ENCODE measurements around the gene SZRD1.
A peak's percentile ranks its signal among the peaks of the same experiment; 100 is the strongest.
"Not testable (repeated sequence)": the region's sequence is repeated elsewhere in the genome, so short reads cannot be mapped to it uniquely, and the experiment has no call there.

The SZRD1 gene

DNA sequence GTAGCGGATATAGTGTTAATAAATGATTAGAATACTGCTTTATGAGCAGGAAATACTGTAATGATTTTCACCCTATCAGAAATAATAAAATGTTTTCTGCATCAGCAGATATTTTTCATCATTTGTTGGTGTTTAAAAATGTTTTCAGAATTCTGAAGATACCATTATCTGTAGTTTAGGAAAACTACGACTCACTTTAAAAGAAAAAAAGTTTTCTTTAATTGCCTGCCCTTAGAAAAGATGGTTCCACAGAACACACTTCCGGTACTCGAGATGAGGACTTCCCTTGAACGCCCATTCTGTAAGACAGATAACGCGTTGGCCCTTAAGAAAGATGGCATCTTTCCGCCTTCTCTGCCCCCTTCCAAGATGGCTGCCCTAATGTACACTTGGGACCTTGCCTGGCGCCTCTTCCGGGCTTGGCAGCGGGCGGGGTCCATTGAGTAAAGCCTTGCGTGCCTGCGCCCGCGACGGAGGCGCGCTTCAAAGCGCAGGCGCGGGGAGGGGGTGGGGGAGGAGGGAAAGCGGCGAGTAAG, at the start of gene SZRD1:
SZRD1 (plus strand) TSS at position 521 of the 536 bp plus-strand sequence. CDS start 16 bp downstream, outside the sequence.
- peak; percentile 99 for DNase-seq (ENCODE audit: low spot score)

DNA sequence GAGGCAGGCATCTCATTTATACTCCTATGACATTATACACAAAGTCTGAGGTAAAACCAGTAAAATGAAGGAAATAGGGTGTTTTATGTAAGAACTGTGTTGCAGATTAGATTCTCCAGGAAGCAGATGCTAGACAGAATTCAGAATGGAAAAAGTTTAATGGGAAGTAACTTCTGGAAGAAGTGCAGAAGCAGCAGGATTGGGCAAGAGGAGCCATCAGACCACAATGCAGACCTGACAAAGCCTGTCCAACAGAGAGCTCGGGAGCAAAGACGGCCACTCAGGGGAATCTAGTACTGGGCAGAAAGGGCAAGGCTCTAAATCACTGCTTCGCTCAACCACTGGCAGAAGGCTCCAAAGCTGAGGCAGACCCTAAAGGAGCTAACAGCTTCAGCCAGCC, 48.5 kb upstream of the SZRD1 start:
- no peak for DNase-seq (ENCODE audit: low spot score)

- DNase-seq (ENCODE audit: low spot score) = no peak
These were observed 45.7 kb upstream of the SZRD1 start for GRCh38 chr1:16321176-16321867.

DNA sequence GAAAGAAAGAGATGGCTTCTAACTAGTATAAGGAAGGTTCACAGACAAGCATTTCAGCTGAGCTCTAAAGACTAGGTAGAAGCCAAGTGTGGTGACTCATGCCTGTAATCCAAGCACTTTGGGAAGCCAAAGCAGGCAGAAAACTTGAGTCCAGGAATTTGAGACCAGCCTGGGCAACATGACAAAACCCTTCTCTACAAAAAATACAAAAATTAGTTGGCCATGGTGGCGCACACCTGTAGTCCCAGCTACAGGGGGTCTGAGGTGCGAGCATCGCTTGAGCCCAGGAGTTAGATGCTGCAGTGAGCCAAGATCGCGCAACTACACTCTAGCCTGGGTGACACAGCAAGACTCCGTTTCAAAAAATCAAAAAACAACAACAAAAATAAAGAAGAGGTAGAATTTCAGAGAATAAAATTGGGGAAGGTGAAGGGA, 42.6 kb upstream of the SZRD1 start:
- peak; percentile 43 for DNase-seq (ENCODE audit: low spot score)

DNA sequence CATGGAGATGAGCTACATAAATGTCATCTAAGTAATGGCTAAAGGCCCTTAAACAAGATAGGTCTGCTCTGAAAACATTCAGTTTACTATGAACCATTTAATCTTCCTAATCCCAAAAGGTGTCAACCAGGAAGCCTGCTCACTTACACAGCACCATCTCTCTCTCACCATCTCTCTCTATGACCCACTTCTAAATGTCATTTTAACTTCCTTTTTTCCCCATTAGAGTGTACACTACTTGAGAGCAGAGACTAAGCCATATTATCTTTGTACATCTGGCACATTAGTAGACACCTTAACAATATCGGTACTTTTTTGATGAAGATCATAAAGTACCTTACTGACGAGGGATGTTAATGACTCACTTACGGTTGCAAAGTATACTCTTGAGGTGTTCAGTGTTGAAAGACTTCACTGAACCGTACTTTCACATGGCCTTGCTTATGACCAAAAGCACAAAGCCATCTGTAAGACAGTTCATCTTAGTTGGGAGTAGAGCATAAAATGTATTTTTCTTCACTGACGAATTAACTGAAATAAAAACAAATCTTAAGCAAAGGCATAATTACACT, 40.1 kb upstream of the SZRD1 start:
- no peak for DNase-seq (ENCODE audit: low spot score)

DNA sequence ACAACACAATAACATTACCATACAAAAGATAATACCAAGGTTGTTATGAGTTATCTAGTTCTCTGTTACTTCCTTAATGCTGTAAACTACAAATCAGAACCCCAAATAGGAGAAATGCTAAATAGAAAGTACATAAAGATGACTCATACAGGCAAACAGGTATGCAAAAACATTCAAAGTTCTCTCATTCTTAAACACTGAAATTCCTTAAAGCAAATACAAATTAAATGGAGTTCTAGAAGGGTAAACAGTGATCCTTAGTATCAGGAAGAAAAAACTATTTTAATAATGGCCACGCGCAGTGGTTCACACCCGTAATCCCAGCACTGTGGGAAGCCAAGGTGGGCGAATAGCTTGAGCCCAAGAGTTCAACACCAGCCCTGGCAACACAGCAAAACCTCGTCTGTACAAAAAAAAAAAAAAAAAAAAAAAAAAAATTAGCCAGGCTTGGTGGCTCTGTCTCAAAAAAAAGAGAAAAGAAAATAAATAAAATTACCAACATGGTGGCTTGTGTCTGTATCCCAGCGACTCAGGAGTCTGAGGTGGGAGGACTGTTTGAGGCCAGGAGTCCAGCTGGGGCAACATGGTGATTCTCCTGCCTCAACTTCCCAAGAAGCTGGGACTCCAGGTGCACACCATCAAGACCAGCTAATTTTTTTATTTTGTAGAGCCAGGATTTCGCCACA, 32.2 kb upstream of the SZRD1 start:
- no peak for DNase-seq (ENCODE audit: low spot score)

DNA sequence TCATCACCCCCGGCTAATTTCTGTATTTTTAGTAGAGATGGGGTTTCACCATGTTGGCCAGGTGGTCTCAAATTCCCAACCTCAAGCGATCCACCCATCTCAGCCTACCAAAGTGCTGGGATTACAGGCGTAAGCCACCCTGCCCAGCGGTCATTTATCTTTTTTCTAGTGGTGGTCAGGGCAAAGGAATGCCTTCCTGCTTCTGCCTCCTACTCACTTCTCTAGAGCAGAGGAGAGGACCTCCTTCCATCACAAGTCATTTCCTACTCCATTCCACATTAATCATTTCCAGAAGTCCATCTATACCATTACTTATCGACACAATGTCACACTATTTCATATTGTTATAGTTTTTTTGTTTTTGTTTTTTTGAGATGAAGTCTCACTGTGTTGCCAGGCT, 28.1 kb upstream of the SZRD1 start:
- no peak for DNase-seq (ENCODE audit: low spot score)

DNA sequence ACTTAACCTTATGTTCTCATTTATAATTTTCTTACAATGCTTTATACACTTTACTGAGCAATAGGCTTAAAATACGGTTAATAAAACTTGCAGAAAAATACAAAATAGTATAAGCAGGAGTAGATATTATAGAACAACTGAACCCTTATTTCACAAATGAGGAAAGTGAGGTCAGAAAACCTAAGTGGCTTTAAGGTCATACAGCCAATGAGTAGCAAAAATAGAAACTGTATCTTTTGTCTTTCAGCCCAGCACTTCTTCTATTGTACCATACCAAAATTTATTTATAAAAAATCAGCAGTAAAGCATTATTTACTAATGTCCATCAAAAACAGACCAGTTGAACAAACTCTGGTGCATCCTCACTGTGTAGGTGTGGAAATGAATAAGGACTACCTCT, 26.4 kb upstream of the SZRD1 start:
- DNase-seq (ENCODE audit: low spot score) = no peak

DNA sequence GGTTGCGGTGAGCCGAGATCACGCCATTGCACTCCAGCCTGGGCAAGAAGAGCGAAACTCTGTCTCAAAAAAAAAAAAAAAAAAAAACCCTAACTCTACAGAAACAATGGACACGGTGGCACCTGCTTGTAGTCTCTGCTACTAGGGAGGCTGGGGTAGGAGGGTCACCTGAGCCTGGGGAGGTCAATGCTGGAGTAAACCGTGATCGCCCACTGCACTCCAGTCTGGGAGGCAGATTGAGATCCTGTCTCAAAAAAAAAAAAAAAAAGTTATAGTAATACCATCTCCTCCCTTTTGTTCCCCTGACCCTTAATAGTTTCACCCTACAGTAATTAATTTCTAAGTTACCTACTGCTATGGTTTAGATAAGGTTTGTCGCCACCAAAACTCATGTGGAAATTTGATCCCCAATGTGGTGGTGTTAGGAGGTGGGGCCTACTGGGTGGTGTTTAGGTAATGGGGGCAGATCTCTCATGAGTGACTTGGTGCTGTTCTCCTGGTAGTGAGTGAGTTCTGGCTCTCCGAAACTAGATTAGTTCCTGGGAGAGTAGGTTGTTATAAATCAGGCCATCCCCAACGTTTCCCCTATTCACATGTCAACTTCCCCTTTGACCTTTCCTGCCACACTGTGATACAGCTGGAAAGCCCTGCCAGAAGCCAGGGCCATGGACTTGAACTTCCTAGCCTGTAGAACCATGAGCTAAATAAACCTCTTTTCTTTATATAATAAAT, 24.5 kb upstream of the SZRD1 start:
- no peak for DNase-seq (ENCODE audit: low spot score)

GRCh38 chr1:16343276-16343675, 23.8 kb upstream of the SZRD1 start:
- DNase-seq (ENCODE audit: low spot score) = not testable (repeated sequence)

GRCh38 chr1:16348414-16349182, 18.4 kb upstream of the SZRD1 start:
- peak; percentile 72 for DNase-seq (ENCODE audit: low spot score)

- DNase-seq (ENCODE audit: low spot score) = peak; percentile 29
These were observed 17.1 kb upstream of the SZRD1 start for GRCh38 chr1:16349847-16350406.

GRCh38 chr1:16351456-16351993, 15.5 kb upstream of the SZRD1 start:
- no peak for DNase-seq (ENCODE audit: low spot score)

GRCh38 chr1:16351994-16352841, 14.8 kb upstream of the SZRD1 start, which contains the start of gene FBXO42:
Gene FBXO42 (minus strand): TSS chr1:16352480. CDS start chr1:16315418, 37,062 bp downstream.
- peak; percentile 90 for DNase-seq (ENCODE audit: low spot score)

GRCh38 chr1:16352842-16353535, 14.1 kb upstream of the SZRD1 start:
- peak; percentile 40 for DNase-seq (ENCODE audit: low spot score)

- DNase-seq (ENCODE audit: low spot score) = no peak
These were observed 12.4 kb upstream of the SZRD1 start for GRCh38 chr1:16354619-16355018.

- no peak for DNase-seq (ENCODE audit: low spot score)
These were observed 10.2 kb upstream of the SZRD1 start for GRCh38 chr1:16356867-16357266.

GRCh38 chr1:16365146-16365498, 1.9 kb upstream of the SZRD1 start:
- not testable (repeated sequence) for DNase-seq (ENCODE audit: low spot score)

GRCh38 chr1:16367258-16367967, 371 bp downstream of the SZRD1 start:
- peak; percentile 85 for DNase-seq (ENCODE audit: low spot score)

Measured in RKO (cell line).